HFFc6 (cell line): ENCODE data around the gene PNCK. TPM values are rescaled to one million over a fixed set of nuclear protein-coding genes. Genes with fewer than 3 reads are reported as not detected.
"Not testable (repeated sequence)": the region's sequence is repeated elsewhere in the genome, so short reads cannot be mapped to it uniquely, and the experiment has no call there.

ENCODE experiments used
- DNase-seq: peaks from one replicate; pipeline ENCODE4 v3.0.0-alpha.2; 2018
- H3K27ac Mint-ChIP-seq: 2 replicates; pipeline ENCODE4 v1.8.0; 2020; ENCODE audit warnings: mild to moderate bottlenecking, mixed read lengths
- H3K27me3 Mint-ChIP-seq: 2 replicates; pipeline ENCODE4 v1.8.0; 2021; ENCODE audit warnings: mild to moderate bottlenecking, moderate library complexity, mixed read lengths; ENCODE audit not compliant: insufficient read depth
- H3K36me3 Mint-ChIP-seq: 2 replicates; pipeline ENCODE4 v1.8.0; 2021; ENCODE audit warnings: low read depth, mixed read lengths
- H3K4me1 Mint-ChIP-seq: 2 replicates; pipeline ENCODE4 v1.8.0; 2020; ENCODE audit warnings: low read depth, mixed read lengths
- H3K4me3 Mint-ChIP-seq: 2 replicates; pipeline ENCODE4 v1.8.0; 2020; ENCODE audit warnings: mild to moderate bottlenecking, moderate library complexity, mixed read lengths
- H3K9me3 Mint-ChIP-seq: 2 replicates; pipeline ENCODE4 v1.8.0; 2020; ENCODE audit warnings: mild to moderate bottlenecking, mixed read lengths
- CTCF ChIP-seq: fragments of 200-600 bp; sonication (generic); IDR thresholded peaks from 2 replicates; pipeline ENCODE4 v1.5.0; 2021; ENCODE audit warnings: antibody characterized with exemption, mild to moderate bottlenecking
- total RNA-seq, 6 experiments: library from RNA; stranded (reverse); fragmentation: NEBNext Ultra II Directional; extraction: Animal tissue kit (Norgen Biotek cat#: 25700); gene quantifications; 2 replicates in 1 of 6; 3 replicates in 5 of 6; pipeline ENCODE4 v1.2.3, GENCODE V29; 2021

Gene PNCK
- total RNA-seq, 6 experiments from 2014 or later, result 0.26 to 0.43 TPM; not detected in 4

GRCh38 chrX:153684467-153685155 lies 11.0 kb upstream of the PNCK start:
- DNase-seq, result no peak
- no peaks in the 10 kb centered on the region for H3K4me1 Mint-ChIP-seq
- H3K4me3 Mint-ChIP-seq, result no peak overlapping the region
- H3K36me3 Mint-ChIP-seq, result no peaks in the 10 kb centered on the region
- TF ChIP-seq CTCF, result no peak
- peaks cover 4% of the 10 kb centered on the region; the same call in 1 of the 2 replicates for H3K27me3 Mint-ChIP-seq
- 0 out of 2 replicates have a peak, but pooled peaks cover 4% of the 10 kb centered on the region for H3K9me3 Mint-ChIP-seq
- no peak overlapping the region for H3K27ac Mint-ChIP-seq

- not testable (repeated sequence) for H3K4me1 Mint-ChIP-seq, H3K27me3 Mint-ChIP-seq, DNase-seq, H3K36me3 Mint-ChIP-seq, H3K27ac Mint-ChIP-seq, H3K9me3 Mint-ChIP-seq, H3K4me3 Mint-ChIP-seq
Observed at GRCh38 chrX:153683486-153683885, 9.9 kb upstream of the PNCK start.

- Mint-ChIP-seq H3K36me3 (no peaks in the 10 kb centered on the region), H3K27me3 (peaks cover 10% of the 10 kb centered on the region; the same call in 1 of the 2 replicates), H3K4me1 (no peaks in the 10 kb centered on the region), H3K27ac (no peak overlapping the region), H3K4me3 (no peak overlapping the region), H3K9me3 (0 out of 2 replicates have a peak, but pooled peaks cover 4% of the 10 kb centered on the region)
- no peak for TF ChIP-seq CTCF
- no peak for DNase-seq
Observed at GRCh38 chrX:153681175-153681574, 7.6 kb upstream of the PNCK start.

GRCh38 chrX:153674219-153674851 lies 722 bp upstream of the PNCK start:
- H3K27ac Mint-ChIP-seq, result no peak overlapping the region
- no peak overlapping the region for H3K4me3 Mint-ChIP-seq

GRCh38 chrX:153672531-153673427 lies 834 bp downstream of the PNCK start:
- Mint-ChIP-seq H3K9me3 (no peaks in the 10 kb centered on the region; the same call in 1 of the 2 replicates), H3K4me3 (no peak overlapping the region), H3K27ac (no peak overlapping the region), H3K36me3 (no peaks in the 10 kb centered on the region), H3K27me3 (peaks cover 11% of the 10 kb centered on the region), H3K4me1 (no peaks in the 10 kb centered on the region)
- no peak for TF ChIP-seq CTCF
- DNase-seq, result no peak

More at GRCh38 chrX:153674219-153674851, 722 bp upstream of the PNCK start:
- DNase-seq, result no peak
- no peak for TF ChIP-seq CTCF
- Mint-ChIP-seq H3K9me3 (no peaks in the 10 kb centered on the region; the same call in 1 of the 2 replicates), H3K4me1 (no peaks in the 10 kb centered on the region), H3K27me3 (peaks cover 14% of the 10 kb centered on the region), H3K36me3 (no peaks in the 10 kb centered on the region)
